GM10266 (cell line): ENCODE data around the gene PRR4.

Experiments
- DNase-seq: peaks from one replicate; pipeline ENCODE4 v3.0.0; 2012; ENCODE audit errors: extremely low spot score
- CTCF ChIP-seq: IDR thresholded peaks from 2 replicates; pipeline ENCODE4 v1.5.1; 2012; ENCODE audit warnings: mild to moderate bottlenecking, low read depth; ENCODE audit not compliant: control insufficient read depth, insufficient read depth; ENCODE audit errors: missing control alignments

The PRR4 gene

GRCh38 chr12:10849425-10849878, at the start of gene PRR4:
PRR4 (minus strand) TSS chr12:10849475; CDS start chr12:10849437, 38 bp downstream.
- no peak for TF ChIP-seq CTCF
- DNase-seq = no peak

GRCh38 chr12:10896854-10897253, 47.6 kb upstream of the PRR4 start:
- no peak for DNase-seq
- no peak for TF ChIP-seq CTCF

DNA sequence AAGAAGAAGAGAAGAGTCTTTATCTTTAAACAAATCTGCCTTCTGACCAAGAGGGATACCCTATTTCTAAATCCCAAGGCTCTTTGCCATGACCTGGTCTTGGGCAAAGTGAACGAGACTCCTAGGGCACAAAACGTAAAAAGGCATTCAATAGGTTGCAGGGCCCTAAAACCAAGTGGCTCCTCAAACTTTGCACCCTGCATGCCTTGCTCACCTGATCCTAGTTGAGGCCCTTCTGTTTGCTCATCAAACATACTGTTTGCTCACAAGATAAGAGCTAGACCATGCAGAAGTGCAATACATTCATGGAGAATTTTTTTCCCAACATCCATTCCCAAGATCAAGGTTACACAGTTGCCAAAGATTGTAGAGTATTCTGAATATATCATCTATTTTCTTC, 42.7 kb upstream of the PRR4 start:
- no peak for DNase-seq

GRCh38 chr12:10889226-10889625, 40.0 kb upstream of the PRR4 start:
- no peak for DNase-seq
- no peak for TF ChIP-seq CTCF

More for the DNA sequence above, 42.7 kb upstream of the PRR4 start:
- no peak for TF ChIP-seq CTCF

DNA sequence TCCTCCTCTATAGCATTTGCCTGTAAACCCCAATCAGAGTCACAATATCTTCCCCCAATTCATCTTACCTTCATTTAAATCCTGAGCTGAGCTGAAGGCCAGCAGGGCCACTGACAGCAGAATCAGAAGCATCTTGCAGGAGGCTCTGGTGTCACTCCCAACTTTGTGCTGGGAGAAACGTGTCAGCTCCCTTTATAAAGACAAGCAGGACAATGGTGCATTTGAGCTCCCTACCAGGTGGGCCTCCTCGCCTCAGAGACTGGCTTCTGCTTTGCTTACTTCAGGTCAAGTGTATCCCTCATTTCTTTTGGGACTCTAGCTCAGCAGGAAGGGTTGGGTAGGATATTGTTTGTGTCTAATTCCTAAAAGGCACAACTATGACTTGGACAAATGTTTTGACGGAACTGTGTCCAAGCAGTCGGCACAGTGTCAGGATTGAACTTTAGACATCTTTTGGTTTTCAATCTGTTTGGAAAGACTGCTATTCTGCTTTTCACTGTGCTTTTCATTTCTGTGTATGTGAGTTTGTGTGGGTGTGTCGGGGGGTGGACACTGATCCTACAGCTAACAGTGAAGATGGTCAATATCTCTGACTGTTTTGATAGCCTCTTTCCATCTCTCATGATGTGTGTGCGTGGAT, 34.9 kb upstream of the PRR4 start, which contains the start of gene PRH1:
PRH1 (minus strand) TSS at position 170 of the 640 bp plus-strand sequence; CDS start at position 132, 38 bp downstream.
- DNase-seq = no peak
- no peak for TF ChIP-seq CTCF

GRCh38 chr12:10873378-10873777, 24.1 kb upstream of the PRR4 start:
- TF ChIP-seq CTCF = no peak
- no peak for DNase-seq

GRCh38 chr12:10867381-10867780, 18.1 kb upstream of the PRR4 start:
- no peak for TF ChIP-seq CTCF
- DNase-seq = no peak
